ENCODE data around the gene CSE1L.
"Not testable (repeated sequence)": the region's sequence is repeated elsewhere in the genome, so short reads cannot be mapped to it uniquely, and the experiment has no call there.

GRCh38 chr20:49134797-49135196, 88.7 kb downstream of the CSE1L start:
- not testable (repeated sequence) for TF ChIP-seq CTCF, POLR2A (IDR thresholded peaks at IDR 0.05)

Data from adrenal gland (tissue), 5 donors.